ENCODE data around the gene UGT1A10.

The UGT1A10 gene

DNA sequence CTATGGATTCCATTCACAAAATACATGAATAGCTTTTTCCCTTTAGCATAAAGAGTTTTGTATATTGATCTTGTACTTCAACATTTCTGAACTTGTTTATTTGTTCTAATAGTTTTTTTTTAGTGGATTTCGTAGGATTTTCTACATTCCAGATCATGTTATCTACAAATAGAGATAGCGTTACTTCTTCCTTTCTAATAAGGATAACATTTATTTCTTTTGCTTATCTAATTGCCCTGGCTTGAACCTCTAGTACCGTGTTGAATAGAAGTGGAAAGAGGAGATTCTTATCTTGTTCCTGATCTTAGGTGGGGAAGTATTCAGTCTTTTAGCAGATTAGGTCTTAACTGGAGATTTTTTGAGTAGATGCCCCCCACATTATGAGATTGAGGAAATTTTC is 66.0 kb downstream of the UGT1A10 start:
- no peak for TF ChIP-seq CTCF (IDR thresholded peaks at IDR 0.05; ENCODE audit: borderline replicate concordance, insufficient read depth, low read depth, low read length)
- H3K4me3 ChIP-seq (ENCODE audit: low read depth, low read length), result no peak overlapping the region

GRCh38 chr2:233705911-233706506 is 69.8 kb downstream of the UGT1A10 start:
- no peak for TF ChIP-seq CTCF (IDR thresholded peaks at IDR 0.05; ENCODE audit: borderline replicate concordance, insufficient read depth, low read depth, low read length)
- no peak overlapping the region for H3K4me3 ChIP-seq (ENCODE audit: low read depth, low read length)

DNA sequence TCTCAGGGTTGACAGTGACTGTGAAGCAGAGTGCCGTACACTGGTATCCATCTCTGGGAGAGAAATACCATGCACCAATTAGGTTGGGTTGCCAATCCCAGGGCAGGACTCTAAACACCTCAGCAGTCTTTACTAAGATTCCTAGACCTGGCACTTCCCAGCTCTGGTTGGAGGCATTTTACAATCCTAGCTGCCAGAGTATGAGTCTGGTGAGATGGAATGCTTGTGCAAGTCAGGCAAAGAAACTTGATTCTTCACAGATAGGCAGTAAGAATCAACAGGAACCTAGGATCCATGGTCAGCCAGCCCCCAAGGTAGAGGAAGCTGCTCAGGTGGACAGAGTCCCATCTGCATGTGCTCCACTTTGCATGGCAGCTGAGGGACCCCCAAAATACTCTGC is 70.5 kb downstream of the UGT1A10 start:
- H3K4me3 ChIP-seq (ENCODE audit: low read depth, low read length), result no peak overlapping the region
- no peak for TF ChIP-seq CTCF (IDR thresholded peaks at IDR 0.05; ENCODE audit: borderline replicate concordance, insufficient read depth, low read depth, low read length)

- H3K4me3 ChIP-seq (ENCODE audit: low read depth, low read length), result no peak overlapping the region
- no peak for TF ChIP-seq CTCF (IDR thresholded peaks at IDR 0.05; ENCODE audit: borderline replicate concordance, insufficient read depth, low read depth, low read length)
These were observed 71.8 kb downstream of the UGT1A10 start for GRCh38 chr2:233707940-233708644.

GRCh38 chr2:233708942-233709341 is 72.7 kb downstream of the UGT1A10 start:
- no peak for TF ChIP-seq CTCF (IDR thresholded peaks at IDR 0.05; ENCODE audit: borderline replicate concordance, insufficient read depth, low read depth, low read length)
- no peak overlapping the region for H3K4me3 ChIP-seq (ENCODE audit: low read depth, low read length)

DNA sequence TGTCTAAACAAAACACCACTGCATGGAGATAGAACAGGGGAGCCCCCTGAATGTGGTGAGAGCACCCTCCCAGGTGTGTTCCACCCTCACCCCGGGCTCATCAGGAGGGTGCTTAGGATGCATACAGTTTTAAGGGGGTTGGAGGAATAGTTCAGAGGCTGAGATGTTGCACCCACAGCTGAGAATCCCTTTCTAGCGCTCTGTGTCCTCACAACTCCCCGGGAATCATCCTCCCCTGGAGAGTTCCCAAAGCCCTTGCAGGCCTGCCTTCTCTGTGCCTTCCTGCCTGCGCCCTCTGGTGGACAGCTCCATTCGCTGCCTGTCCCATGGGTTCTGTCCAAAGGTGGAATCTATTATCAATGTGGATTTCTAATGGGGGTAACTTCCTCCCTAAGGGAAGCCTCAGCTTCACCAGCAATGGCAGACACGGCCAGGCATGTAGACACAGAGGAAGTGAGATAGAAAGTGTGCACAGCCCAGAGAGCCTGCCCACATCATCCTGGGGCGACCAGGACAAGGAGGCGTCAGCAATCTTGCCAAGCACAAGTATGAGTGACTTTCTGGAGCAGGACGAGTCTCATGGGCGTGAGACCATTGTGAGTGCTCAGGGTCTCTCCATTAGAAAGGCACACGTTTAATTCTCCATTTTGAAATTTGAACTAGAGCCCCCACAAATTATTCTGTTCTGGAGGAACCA is 75.2 kb downstream of the UGT1A10 start:
- no peak overlapping the region for H3K4me3 ChIP-seq (ENCODE audit: low read depth, low read length)
- peak; percentile 93 for TF ChIP-seq CTCF (IDR thresholded peaks at IDR 0.05; ENCODE audit: borderline replicate concordance, insufficient read depth, low read depth, low read length)

Measured in GM12875 (cell line).